Measurements from ENCODE around the gene UQCC3.
"Not testable (repeated sequence)": the region's sequence is repeated elsewhere in the genome, so short reads cannot be mapped to it uniquely, and the experiment has no call there.

The UQCC3 gene

DNA sequence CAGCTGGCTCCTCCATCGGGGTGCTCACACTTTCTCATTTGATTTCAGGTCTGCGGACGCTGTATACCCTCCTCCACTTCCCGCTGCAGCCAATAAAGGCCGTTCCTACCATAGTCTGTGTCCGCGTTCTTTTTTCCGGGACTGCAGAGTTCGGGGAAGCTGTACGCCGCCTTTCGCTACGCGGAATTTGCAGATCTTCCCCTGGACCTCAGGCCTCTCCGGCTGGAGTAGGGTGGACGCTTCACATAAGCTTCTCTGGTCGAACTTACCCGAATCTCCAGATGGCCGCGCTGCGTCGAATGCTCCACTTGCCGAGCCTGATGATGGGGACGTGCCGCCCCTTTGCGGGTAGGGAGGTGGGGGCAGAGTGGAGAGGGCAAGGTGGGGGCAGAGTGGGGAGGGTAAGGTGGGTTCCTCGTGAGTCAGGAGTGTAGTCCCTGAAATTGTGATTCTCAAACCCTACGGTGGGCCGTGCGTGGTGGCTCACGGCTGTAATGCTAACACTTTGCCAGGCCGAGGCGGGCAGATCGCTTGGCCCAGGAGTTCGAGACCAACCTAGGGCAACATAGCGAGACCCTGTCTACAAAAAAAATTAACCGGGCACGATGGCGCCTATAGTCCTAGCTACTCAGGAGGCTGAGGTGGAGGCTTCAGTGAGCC lies 5.7 kb upstream of the UQCC3 start:
- peak; percentile 74 for DNase-seq

DNA sequence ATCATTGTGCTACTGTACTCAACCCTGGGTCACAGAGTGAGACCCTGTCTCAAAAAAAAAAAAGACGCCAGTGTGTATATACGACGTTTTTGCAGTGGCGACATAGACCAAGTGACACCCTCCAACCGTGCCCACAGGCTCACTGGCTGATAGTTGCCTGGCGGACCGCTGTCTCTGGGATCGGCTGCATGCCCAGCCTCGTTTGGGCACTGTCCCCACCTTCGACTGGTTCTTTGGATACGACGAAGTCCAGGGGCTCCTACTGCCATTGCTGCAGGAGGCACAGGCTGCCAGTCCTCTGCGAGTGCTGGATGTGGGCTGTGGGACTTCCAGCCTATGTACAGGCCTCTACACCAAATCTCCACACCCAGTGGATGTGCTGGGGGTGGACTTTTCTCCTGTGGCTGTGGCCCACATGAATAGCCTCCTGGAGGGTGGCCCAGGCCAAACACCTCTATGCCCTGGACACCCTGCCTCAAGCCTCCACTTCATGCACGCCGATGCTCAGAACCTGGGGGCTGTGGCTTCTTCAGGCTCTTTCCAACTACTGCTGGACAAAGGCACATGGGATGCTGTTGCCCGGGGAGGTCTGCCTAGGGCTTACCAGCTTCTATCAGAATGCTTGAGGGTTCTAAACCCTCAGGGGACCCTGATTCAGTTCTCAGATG lies 5.1 kb upstream of the UQCC3 start:
- no peak for DNase-seq

DNA sequence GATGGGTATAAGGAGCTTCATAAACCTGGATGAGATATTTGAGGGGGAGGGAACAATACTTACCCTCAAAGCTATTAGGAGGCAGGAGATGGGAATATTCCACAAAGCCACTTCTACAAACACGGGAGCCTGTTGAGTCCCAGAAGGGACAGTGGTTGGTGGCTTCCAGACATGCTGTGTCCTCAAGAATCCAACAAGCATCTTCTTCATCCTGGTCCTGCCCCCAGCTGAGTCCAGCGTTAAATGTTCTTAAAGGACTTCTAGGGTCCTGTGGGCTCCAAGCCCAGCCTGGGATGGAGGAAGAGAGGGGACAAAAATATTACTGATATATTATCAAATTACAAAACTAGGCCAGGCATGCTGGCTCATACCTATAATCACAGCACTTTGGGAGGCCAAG lies 4.0 kb upstream of the UQCC3 start:
- DNase-seq: no peak

DNA sequence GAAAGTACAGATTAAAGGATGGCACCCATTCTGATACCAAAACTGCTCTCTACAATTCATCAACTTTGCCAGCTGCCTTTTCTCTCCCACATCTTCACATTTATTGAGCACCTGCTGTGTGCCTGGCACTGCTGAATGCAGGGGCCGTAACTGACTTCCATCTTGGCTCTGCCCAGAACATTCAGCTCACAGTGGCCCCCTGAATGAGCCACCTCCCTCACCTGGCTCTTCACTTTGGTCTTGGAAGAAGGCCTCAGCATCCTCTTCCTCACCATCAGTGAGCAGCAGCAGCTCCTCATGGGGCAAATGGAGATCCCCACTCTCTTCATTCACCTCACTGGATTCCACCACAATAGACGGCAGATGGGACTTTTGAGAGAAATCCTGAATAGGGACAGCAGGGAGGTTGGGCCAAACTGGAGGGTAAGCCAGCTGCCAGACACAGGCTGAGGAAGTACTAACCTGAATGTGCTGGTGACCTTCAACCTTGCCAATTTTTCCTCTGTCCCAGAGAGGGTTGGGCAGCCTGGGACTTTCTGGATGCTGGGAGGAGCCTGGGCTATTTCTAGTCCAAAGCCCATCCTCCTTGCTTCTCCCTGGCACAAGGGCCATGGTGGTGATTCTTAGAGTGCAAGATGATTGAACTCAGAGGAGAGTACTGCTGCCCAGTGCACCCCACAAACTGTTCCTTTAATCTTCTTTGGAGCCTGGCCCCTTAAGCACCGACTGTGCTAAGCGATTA lies 1.9 kb upstream of the UQCC3 start:
- no peak for DNase-seq

DNA sequence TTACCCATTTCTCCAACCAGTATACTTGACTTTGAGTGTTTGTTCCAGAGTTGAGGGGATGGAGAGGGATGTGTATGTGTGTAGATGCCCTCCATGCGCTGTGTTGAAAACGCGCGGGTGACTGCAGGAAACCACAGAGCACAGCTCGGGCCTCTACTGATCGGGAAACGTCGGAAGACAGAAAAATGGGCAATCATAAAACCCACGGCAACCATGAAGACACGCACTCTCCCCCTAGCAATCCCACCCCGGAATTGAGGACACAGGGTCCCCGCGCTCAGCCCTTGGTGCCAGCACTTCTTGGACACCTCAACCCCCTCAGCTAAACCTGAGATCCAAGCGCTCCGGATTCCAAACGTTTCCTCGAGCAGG lies 251 bp upstream of the UQCC3 start:
- no peak for DNase-seq

DNA sequence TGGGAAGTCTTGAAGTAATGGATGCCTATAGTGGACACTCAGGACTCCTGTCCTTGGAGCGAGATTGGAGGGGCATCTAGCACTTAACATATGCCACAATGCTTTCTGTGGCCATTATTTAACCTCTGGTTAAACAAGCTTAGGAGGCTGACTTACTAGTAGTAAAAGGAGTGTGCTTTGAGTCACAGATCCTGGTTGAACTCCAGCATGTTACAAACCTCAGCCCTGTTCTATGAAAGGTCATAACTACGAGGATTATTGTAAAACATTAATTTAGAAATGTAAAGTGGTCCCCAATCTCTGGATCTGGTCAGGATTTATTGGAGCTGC lies 1.7 kb downstream of the UQCC3 start:
- no peak for DNase-seq

DNA sequence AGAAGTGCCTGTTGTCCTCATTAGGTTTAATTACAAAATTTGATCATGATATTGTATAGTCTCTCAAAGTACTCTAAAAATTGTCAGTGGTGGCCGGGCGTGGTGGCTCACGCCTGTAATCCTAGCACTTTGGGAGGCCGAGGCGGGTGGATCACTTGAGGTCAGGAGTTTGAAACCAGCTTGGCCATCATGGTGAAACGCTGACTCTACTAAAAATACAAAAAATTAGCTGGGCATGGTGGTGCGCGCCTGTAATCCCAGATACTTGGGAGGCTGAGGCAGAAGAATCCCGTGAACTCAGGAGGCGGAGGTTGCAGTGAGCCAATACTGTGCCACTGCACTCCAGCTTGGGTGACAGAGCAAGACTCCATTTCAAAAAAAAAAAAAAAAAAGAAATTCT lies 3.9 kb downstream of the UQCC3 start:
- DNase-seq: not testable (repeated sequence)

DNA sequence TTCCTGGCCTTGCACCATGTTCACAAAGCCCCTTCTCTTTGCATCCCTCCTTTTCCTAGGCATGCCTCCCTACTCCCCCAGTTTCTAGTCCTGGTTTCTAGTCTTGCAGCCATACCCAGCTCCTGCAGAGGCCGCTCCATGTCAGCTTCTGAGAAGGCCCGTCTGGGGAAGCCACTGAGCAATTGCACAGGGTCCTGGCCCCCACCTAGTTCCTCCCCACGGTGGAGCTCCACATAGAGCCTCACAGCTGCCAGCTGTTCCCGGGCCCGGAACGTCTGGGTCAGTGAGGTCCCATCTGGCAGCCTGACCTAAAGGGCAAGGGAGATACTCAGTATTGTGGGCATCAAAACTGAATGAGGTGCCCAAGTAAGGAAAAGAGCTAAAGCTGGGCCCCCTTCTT lies 5.2 kb downstream of the UQCC3 start:
- no peak for DNase-seq

DNA sequence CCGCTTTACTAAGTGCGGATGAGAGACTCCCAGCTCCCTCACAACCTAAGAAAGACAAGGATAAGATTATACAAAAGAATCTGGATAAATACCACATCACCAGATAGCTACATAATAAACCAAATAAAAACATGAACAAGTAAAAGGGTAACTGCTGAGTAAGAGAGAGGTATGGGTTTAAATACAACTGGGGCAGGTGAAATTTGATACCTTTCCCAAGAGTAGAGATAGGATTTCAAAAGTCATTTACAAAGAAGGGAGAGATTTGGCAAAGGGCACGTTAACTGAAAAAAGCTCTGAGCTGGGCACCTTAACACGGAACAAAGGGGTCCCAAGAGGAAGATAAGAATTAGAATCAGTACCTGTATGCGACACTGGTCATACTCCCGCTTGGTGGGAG lies 5.7 kb downstream of the UQCC3 start:
- DNase-seq: no peak

DNA sequence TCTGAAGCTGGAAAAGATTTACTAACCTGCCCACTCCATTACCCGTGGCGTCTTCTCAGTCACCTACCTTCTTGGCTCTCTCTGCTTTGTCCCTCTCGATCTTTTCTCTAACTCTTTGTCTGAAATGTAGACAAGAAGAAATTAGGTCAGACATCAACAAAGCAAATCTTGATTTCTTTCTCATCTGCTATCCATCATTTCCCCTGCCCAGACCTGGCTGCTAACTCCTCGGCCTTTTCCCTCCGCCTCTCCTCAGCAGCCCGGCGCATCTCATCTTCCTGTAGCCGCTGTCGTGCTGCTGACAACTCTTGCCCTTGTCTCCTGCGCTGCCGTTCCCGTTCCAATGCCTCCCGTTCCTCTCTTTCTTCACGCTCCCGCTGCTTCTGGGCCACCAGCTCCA lies 6.2 kb downstream of the UQCC3 start:
- DNase-seq: no peak

DNA sequence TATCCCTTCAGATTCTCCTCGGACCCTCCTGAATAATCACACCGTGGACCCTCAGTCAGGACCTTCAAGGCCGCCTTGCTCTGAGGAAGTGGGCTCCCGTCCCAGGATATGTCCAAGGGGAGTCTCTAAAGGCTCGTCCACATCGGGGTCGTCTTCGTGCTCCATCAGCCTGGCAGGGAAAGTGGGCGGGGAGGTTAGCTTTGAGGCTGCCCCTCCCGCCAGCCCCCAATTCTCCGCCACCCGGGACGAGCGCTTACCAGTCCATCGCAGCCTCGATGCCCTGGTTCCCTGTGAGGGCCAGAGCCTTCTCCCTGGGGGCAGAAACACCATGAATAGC lies 6.9 kb downstream of the UQCC3 start:
- DNase-seq: no peak

DNA sequence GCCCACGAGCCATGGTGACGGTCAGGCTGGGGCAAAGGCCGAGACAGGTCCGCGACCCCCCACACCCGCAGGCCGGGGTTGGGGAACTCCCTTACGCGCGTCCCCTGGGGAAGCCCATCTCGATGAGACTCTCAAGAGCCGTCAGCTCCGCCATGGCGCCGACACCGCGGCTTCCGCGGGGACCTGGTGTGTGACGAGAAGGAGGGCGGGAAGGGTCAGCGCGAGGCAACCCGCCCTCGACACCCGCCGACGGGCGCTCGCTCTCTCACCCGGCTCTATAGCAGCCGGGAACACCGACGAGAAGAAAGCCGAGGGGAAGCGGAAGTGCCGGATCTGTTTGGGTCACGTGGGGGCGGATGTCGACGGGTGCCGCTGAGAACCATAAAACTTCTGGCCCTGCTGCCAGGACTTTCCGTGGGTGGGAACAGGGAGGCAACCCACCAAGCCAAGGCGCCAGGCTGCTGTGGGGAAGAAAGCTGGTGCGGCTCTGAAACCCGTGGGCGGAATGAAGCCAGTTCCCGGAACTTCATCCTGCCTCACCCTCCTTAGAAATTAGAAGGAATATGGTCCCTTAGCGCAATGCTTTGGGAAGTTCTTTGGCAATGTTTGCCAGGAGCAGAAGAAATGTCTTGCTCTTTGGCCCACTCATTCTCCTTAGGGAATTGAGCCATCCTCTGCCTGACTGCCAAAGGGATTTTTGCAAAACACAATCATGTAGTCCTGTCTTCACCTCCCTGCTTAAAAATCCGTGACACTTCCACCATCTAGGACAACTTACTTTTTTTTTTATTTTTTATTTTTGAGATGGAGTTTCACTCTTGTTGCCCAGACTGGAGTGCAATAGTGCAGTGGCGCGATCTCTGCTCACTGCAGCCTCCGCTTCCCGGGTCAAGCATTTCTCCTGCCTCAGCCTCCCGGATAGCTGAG lies 7.6 kb downstream of the UQCC3 start, which contains the start of gene UBXN1:
Gene UBXN1 (minus strand): TSS at position 304 of the 927 bp plus-strand sequence. CDS start 150 bp downstream, at position 154.
- peak; percentile 85 for DNase-seq

DNA sequence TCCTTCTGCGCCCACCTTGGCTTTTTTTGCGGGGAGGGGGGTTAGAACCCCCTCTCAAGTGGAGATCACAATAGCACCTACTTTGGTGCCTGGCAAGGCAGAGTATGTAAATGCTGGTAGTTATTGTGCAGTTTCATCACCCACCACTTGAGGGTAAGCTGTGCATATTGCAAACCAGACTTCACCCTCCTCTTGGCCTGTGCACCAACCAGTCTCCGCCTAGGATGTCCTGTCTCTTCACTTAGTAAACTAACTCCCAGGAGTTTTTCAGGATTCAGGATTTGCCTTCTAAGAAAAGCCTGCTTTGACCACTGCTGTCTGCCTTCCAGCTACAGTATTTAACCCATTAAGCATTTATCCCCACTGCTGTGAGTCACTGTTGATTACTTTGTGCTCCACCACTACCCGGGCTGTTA lies 9.4 kb downstream of the UQCC3 start:
- peak; percentile 47 for DNase-seq

DNA sequence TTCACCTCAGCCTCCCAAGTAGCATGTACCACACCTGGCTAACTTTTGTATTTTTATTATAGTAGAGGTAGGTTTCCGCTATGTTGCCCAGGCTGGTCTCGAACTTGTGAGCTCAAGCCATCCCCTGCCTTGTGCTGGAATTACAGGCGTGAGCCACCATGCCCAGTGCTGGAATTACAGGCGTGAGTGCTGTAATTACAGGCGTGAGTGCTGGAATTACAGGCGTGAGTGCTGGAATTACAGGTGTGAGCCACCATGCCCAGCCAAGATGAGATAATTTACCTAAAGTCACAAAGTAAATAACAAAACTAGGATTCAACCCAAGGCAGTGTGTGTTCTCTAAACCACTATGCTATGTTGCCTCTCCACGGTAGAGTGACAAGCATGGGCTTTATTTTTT lies 11.0 kb downstream of the UQCC3 start:
- DNase-seq: no peak

DNA sequence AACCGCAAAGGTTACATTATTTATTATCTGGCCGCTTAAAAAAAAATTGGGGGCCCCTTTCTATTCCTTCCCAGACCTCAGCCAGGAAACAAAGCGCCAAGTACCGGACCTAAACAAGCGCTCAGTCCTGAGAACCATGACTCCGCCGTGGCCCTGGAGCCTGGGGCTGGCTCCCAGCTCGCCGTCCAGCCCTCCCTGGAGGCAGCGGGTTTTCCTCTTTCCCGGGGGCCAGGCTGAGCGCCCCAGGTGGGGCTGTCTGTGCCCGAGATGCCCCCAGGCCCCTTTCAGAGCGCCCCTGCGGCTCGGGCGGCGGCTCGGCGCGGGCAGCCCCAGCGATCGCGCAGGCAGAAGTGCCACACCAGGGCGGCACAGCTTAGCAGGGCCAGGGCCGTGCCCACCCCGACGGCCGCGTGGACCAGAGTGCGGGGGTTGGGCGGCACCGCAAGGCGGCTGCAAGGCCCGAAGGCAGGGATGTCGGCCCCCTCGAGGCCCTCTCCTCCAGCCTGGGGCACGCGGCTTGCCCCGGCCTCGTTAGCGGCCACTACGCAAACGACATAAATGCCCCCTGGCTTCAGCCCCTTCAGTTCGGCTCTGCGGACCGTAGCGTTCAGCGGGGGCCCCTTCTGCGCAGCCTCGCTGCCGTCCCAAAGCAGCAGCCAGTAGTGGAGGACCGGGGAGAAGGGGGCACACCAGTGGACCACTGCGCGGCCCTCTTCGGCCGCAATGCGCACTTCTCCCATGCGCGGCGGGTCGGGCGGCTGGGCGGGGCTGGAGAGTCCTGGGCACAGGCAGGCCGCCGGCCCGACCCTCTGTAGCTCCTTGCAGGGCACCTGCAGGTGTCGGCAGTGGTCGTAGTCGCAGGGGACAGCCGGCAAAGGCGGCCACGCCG lies 16.3 kb downstream of the UQCC3 start:
- DNase-seq: no peak

DNA sequence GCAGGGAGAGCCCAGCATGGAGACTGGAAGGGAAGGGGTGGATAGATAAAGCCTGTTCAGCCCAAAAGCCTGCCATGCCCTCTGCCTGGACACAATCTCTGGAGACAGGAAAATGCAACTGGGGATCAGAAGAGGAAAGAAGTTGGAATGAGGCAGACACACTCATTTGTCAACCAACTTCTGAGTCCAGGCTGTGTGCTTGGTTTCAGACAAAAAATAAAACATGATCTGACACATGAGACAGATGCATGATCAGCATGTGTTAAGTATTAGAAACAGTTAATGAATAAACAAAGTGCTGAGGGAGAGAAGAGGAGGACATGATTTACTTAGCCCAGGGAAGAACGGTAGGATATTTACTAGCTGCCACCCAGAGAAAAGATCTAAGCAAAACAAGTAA lies 17.0 kb downstream of the UQCC3 start:
- no peak for DNase-seq

DNA sequence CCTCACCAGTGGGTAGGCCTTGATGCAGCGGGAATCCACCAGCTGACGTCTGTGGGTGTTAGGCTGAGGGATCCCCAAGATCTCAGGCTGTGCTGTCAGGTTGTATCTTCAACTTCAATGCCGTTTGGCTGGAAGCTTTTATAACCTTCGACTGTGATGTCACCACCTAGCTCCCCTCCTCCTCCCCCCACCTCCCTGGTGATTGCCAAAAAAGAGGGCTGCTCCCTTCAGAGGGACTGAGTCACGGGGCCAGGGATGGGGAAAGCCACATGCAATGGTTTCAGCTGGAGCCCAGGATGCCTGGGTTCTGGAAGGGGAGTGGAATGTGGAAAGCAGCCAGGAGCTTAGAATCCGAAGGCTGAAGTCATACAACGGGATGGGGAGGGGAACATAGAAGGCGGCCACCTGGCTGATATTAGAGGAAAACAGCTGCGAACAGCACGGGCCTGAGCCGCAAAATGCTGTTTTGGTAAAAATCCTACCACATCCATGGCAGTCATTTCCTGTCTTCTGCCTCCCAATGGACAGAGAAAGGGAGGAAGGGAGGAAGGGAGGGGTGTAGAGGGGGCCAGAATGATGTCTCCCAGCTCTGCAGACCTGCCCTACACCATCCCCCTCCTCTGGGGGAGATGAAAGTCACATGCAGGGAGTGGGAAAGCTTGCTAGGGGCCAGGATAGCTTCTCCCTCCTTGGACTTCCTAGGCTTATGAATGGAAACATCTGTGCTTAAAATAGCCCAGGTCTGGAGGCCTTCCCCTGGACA lies 18.1 kb downstream of the UQCC3 start, which contains the start of gene LRRN4CL:
Gene LRRN4CL (minus strand): TSS at position 110 of the 763 bp plus-strand sequence. CDS start 1,022 bp downstream, outside the sequence.
- no peak for DNase-seq

DNA sequence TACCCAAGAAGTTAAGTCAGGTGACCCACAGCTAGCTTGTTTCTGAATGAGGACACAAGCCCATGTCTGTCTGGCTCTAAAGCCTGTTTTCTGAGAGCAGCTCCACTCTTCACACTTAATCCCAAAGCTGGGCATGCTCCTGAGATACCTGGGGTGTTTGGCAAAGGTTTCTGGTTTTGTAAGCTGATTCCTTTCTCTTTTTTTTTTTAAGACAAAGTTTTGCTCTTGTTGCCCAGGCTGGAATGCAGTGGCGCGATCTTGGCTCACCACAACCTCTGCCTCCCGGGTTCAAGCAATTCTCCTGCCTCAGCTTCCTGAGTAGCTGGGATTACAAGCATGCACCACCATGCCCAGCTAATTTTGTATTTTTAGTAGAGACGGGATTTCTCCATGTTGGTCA lies 22.2 kb downstream of the UQCC3 start:
- DNase-seq: not testable (repeated sequence)

DNA sequence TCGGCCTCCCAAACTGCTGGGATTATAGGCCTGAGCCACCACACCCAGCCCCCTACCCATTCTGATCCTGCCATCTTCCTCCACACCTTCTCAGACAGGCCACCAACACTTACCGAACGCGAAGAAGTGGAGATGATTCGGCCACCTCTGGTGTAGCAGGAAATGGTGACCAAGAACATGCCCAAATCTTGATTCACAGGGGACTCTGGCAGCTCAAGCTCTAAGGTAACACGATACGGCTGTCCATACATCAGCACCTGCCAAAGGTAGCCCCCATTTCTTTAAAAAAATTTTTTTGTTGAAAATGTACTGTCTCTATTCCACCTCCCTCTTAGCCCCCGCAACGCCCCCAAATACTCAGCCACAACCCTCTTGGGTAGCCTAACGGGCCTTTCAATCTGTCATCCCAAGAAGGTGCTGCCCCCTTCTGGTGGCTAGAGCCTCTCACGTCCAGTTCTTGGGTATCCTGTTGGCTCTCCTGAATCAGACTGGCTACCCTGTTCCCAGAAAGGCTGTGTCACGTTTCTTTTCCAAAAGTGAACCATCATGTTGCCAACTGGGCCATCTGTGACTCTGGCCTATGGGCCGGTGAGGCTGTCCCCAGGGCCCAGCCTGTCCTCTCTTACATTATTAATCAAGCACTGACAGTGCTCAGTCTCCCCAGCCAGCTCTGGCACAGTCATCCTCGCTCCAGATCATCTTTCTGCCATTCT lies 23.1 kb downstream of the UQCC3 start:
- DNase-seq: peak; percentile 79

DNA sequence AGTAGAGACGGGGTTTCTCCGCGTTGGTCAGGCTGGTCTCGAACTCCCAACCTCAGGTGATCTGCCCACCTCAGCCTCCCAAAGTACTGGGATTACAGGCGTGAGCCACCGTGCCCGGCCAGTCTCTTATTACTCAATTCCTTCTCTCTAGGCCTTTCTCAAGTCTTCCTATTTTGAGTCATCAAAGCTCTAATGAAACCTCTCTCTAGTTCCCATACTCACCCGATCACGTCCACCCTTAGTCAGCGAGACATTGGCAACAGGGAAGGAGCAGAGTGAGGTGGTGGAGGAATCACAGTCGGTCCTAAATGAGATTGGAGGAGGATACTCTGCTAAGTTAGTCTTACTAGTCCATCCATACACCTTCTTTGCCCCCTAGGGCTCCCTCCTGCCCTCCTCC lies 30.8 kb downstream of the UQCC3 start:
- no peak for DNase-seq

DNA sequence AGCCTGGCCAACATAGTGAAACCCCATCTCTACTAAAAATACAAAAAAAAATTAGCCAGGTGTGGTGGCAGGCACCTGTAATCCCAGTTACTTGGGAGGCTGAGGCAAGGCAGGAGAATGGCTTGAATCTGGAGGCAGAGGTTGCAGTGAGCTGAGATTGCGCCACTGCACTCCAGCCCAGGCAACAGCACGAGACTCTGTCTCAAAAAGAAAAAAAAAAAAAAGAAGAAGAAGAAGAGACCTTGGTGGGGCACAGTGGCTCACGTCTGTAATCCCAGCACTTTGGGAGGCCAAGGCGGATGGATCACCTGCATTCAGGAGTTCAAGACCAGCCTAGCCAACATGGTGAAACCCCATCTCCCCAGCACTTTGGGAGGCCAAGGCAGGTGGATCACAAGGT lies 32.4 kb downstream of the UQCC3 start:
- not testable (repeated sequence) for DNase-seq
